MM.1S (cell line): ENCODE measurements around the gene TYRO3.

ENCODE experiments used
- DNase-seq: peaks from one replicate; pipeline ENCODE4 v3.0.0-alpha.2; 2015
- H2AFZ ChIP-seq: fragments of 300-600 bp; sonication (generic); 2 replicates; pipeline ENCODE4 v1.6.0; 2016; ENCODE audit warnings: antibody characterized with exemption, low read length
- H3F3A ChIP-seq: fragments of 300-600 bp; sonication (generic); 2 replicates; pipeline ENCODE4 v1.6.1; 2016; ENCODE audit warnings: mild to moderate bottlenecking, antibody characterized with exemption, low read length, moderate library complexity, mixed read lengths; ENCODE audit not compliant: insufficient read depth
- H3K27ac ChIP-seq: fragments of 300-600 bp; sonication (generic); 2 replicates; pipeline ENCODE4 v1.5.1; 2016; ENCODE audit warnings: mild to moderate bottlenecking, low read length
- H3K27me3 ChIP-seq: fragments of 300-600 bp; sonication (generic); replicated peaks from 2 replicates; pipeline ENCODE4 v1.6.0; 2016; ENCODE audit warnings: low read length; ENCODE audit not compliant: insufficient read depth
- H3K36me3 ChIP-seq: fragments of 300-600 bp; sonication (generic); replicated peaks from 2 replicates; pipeline ENCODE4 v1.6.1; 2016; ENCODE audit warnings: mild to moderate bottlenecking, low read length, mixed read lengths; ENCODE audit not compliant: insufficient read depth
- H3K4me1 ChIP-seq: fragments of 300-600 bp; sonication (generic); 2 replicates; pipeline ENCODE4 v1.6.1; 2016; ENCODE audit warnings: low read length, mixed read lengths
- H3K4me2 ChIP-seq: fragments of 300-600 bp; sonication (generic); 2 replicates; pipeline ENCODE4 v1.6.0; 2016; ENCODE audit warnings: low read depth, low read length
- H3K4me3 ChIP-seq: fragments of 300-600 bp; sonication (generic); 2 replicates; pipeline ENCODE4 v1.5.1; 2016; ENCODE audit warnings: low read length, mixed read lengths
- H3K79me2 ChIP-seq: fragments of 300-600 bp; sonication (generic); 2 replicates; pipeline ENCODE4 v1.6.1; 2016; ENCODE audit warnings: mixed run types, low read length, mixed read lengths
- H3K9ac ChIP-seq: fragments of 300-600 bp; sonication (generic); 2 replicates; pipeline ENCODE4 v1.6.1; 2016; ENCODE audit warnings: low read length, mixed read lengths
- H3K9me2 ChIP-seq: fragments of 300-600 bp; sonication (generic); replicated peaks from 2 replicates; pipeline ENCODE4 v1.6.1; 2016; ENCODE audit warnings: mild to moderate bottlenecking, low read length, mixed read lengths; ENCODE audit not compliant: insufficient read depth
- H3K9me3 ChIP-seq: fragments of 300-600 bp; sonication (generic); replicated peaks from 2 replicates; pipeline ENCODE4 v1.6.1; 2016; ENCODE audit warnings: mild to moderate bottlenecking, low read length, mixed read lengths; ENCODE audit not compliant: insufficient read depth
- H4K20me1 ChIP-seq: fragments of 300-600 bp; sonication (generic); 2 replicates; pipeline ENCODE4 v1.6.1; 2016; ENCODE audit warnings: mild to moderate bottlenecking, low read length, moderate library complexity, mixed read lengths; ENCODE audit not compliant: insufficient read depth
- CTCF ChIP-seq: fragments of 300-600 bp; sonication (generic); IDR thresholded peaks from 2 replicates; pipeline ENCODE4 v1.5.1; 2016; ENCODE audit warnings: antibody characterized with exemption, low read length, mixed read lengths
- EZH2 ChIP-seq: fragments of 300-600 bp; sonication (generic); optimal IDR thresholded peaks from 2 replicates; pipeline ENCODE3; 2017; ENCODE audit warnings: low read depth, mild to moderate bottlenecking, antibody characterized with exemption, low read length, mixed read lengths
- EZH2phosphoT487 ChIP-seq: fragments of 300-600 bp; sonication (generic); IDR thresholded peaks from 2 replicates; pipeline ENCODE4 v1.6.1; 2018; ENCODE audit warnings: antibody characterized with exemption, low read length

The TYRO3 gene

GRCh38 chr15:41511899-41512369 lies 47.1 kb upstream of the TYRO3 start:
- no peaks in the 10 kb centered on the region for H3K9me2 ChIP-seq
- H3K9ac ChIP-seq: no peak overlapping the region
- no peaks in the 10 kb centered on the region for H3F3A ChIP-seq
- H3K9me3 ChIP-seq: no peaks in the 10 kb centered on the region
- H2AFZ ChIP-seq: no peak overlapping the region
- no peaks in the 10 kb centered on the region for H3K79me2 ChIP-seq
- H3K27me3 ChIP-seq: peaks cover 12% of the 10 kb centered on the region
- H3K27ac ChIP-seq: no peak overlapping the region
- H4K20me1 ChIP-seq: no peaks in the 10 kb centered on the region
- no peaks in the 10 kb centered on the region for H3K4me1 ChIP-seq
- no peak overlapping the region for H3K4me2 ChIP-seq
- no peaks in the 10 kb centered on the region for H3K36me3 ChIP-seq
- no peak for DNase-seq
- TF ChIP-seq EZH2phosphoT487 (no peak), EZH2 (no peak), CTCF (no peak)
- H3K4me3 ChIP-seq: no peak overlapping the region

- Histone ChIP-seq H3K4me2 (peak overlapping the region; percentile 83), H3K79me2 (no peaks in the 10 kb centered on the region), H3K36me3 (no peaks in the 10 kb centered on the region), H4K20me1 (no peaks in the 10 kb centered on the region), H2AFZ (no peak overlapping the region), H3K9me2 (no peaks in the 10 kb centered on the region), H3K27ac (no peak overlapping the region), H3K9ac (no peak overlapping the region), H3K27me3 (peaks cover 12% of the 10 kb centered on the region), H3K9me3 (no peaks in the 10 kb centered on the region), H3F3A (no peaks in the 10 kb centered on the region), H3K4me3 (peak overlapping the region; percentile 36), H3K4me1 (no peaks in the 10 kb centered on the region)
- DNase-seq: no peak
- no peak for TF ChIP-seq EZH2phosphoT487
- TF ChIP-seq EZH2: no peak
- TF ChIP-seq CTCF: no peak
These were observed 46.5 kb upstream of the TYRO3 start for GRCh38 chr15:41512512-41512939.

- Histone ChIP-seq H3F3A (no peaks in the 10 kb centered on the region), H3K36me3 (no peaks in the 10 kb centered on the region), H3K9me2 (no peaks in the 10 kb centered on the region), H3K9ac (no peak overlapping the region), H3K4me1 (no peaks in the 10 kb centered on the region), H3K79me2 (no peaks in the 10 kb centered on the region), H2AFZ (no peak overlapping the region), H3K4me2 (peak overlapping the region; percentile 83), H3K27me3 (peaks cover 12% of the 10 kb centered on the region), H3K9me3 (no peaks in the 10 kb centered on the region), H3K27ac (no peak overlapping the region), H4K20me1 (no peaks in the 10 kb centered on the region), H3K4me3 (peak overlapping the region; percentile 36)
- TF ChIP-seq EZH2: no peak
- no peak for TF ChIP-seq EZH2phosphoT487
- TF ChIP-seq CTCF: no peak
- no peak for DNase-seq
These were observed 46.0 kb upstream of the TYRO3 start for GRCh38 chr15:41512940-41513505.
